ENCODE results near the gene SLC50A1. TPM values are rescaled to one million over a fixed set of nuclear protein-coding genes. Genes with fewer than 3 reads are reported as not detected.

SLC50A1 gene
- total RNA-seq: 10 to 100 TPM; 33.3 to 59.4 (median 43.7) TPM

- peak in 1 of 2 donors; percentile 63 for TF ChIP-seq POLR2A (IDR thresholded peaks at IDR 0.05)
- TF ChIP-seq, protein P1, sequence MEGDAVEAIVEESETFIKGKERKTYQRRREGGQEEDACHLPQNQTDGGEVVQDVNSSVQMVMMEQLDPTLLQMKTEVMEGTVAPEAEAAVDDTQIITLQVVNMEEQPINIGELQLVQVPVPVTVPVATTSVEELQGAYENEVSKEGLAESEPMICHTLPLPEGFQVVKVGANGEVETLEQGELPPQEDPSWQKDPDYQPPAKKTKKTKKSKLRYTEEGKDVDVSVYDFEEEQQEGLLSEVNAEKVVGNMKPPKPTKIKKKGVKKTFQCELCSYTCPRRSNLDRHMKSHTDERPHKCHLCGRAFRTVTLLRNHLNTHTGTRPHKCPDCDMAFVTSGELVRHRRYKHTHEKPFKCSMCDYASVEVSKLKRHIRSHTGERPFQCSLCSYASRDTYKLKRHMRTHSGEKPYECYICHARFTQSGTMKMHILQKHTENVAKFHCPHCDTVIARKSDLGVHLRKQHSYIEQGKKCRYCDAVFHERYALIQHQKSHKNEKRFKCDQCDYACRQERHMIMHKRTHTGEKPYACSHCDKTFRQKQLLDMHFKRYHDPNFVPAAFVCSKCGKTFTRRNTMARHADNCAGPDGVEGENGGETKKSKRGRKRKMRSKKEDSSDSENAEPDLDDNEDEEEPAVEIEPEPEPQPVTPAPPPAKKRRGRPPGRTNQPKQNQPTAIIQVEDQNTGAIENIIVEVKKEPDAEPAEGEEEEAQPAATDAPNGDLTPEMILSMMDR (IDR thresholded peaks at IDR 0.05): no peak
- DNase-seq (ENCODE audit: low spot score in 2 of 2): peak; percentile 91 to 99
- intact Hi-C loops (cut with DNase I; ENCODE audit: low total_unique reads): no loop called here
- H3K4me3 ChIP-seq (ENCODE audit: low read depth, poor library complexity, severe bottlenecking): peak within 1 kb of the TSS; percentile 60
- 1 to 2% methylated on average over 45 to 51 of the region's 52 CpGs for WGBS, 2 donors
Measured at GRCh38 chr1:155135415-155136028, at the start of gene SLC50A1. Gene SLC50A1 (plus strand): TSS chr1:155135852. CDS start chr1:155135912, 60 bp downstream.

GRCh38 chr1:155086128-155086741, 49.4 kb upstream of the SLC50A1 start:
- TF ChIP-seq, protein P1 (IDR thresholded peaks at IDR 0.05): peak in 1 of 3 donors; percentile 93
- TF ChIP-seq POLR2A (IDR thresholded peaks at IDR 0.05): no peak
- intact Hi-C loops (cut with DNase I; ENCODE audit: low total_unique reads): no loop called here
- peak; percentile 62 to 96 for DNase-seq (ENCODE audit: low spot score in 2 of 2)
- no peak overlapping the region for H3K4me3 ChIP-seq (ENCODE audit: low read depth, poor library complexity, severe bottlenecking)
- WGBS, 2 donors: 23 to 24% methylated on average over 9 to 17 of the region's 24 CpGs

DNA sequence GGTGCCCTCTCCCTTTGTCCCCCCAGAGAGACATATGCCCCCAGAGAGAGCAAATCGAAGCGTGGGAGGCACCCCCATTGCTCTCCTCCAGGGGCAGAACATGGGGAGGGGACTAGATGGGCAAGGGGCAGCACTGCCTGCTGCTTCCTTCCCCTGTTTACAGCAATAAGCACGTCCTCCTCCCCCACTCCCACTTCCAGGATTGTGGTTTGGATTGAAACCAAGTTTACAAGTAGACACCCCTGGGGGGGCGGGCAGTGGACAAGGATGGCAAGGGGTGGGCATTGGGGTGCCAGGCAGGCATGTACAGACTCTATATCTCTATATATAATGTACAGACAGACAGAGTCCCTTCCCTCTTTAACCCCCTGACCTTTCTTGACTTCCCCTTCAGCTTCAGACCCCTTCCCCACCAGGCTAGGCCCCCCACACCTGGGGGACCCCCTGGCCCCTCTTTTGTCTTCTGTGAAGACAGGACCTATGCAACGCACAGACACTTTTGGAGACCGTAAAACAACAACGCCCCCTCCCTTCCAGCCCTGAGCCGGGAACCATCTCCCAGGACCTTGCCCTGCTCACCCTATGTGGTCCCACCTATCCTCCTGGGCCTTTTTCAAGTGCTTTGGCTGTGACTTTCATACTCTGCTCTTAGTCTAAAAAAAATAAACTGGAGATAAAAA, 48.7 kb upstream of the SLC50A1 start:
- H3K4me3 ChIP-seq (ENCODE audit: low read depth, poor library complexity, severe bottlenecking): no peak overlapping the region
- TF ChIP-seq, protein P1 (IDR thresholded peaks at IDR 0.05): no peak
- no peak for TF ChIP-seq POLR2A (IDR thresholded peaks at IDR 0.05)
- no peak for DNase-seq (ENCODE audit: low spot score in 2 of 2)
- whole genome bisulfite sequencing, 2 donors: 69 to 70% methylated on average over 8 of the region's 8 CpGs
- intact Hi-C loops (cut with DNase I; ENCODE audit: low total_unique reads): no loop called here

- no peak overlapping the region for H3K4me3 ChIP-seq (ENCODE audit: low read depth, poor library complexity, severe bottlenecking)
- TF ChIP-seq, protein P1 (IDR thresholded peaks at IDR 0.05): peak in 1 of 3 donors; percentile 78
- no peak for TF ChIP-seq POLR2A (IDR thresholded peaks at IDR 0.05)
- DNase-seq (ENCODE audit: low spot score in 2 of 2): peak; percentile 66 to 95
- WGBS, 2 donors: 16 to 22% methylated on average over 27 to 29 of the region's 29 CpGs
- intact Hi-C loops (cut with DNase I; ENCODE audit: low total_unique reads): loop anchor here (2.0 kb wide), 1 partner anchor 77 kb away; no protein-coding TSS in a partner anchor
Measured at GRCh38 chr1:155091071-155092051, 44.3 kb upstream of the SLC50A1 start.

DNA sequence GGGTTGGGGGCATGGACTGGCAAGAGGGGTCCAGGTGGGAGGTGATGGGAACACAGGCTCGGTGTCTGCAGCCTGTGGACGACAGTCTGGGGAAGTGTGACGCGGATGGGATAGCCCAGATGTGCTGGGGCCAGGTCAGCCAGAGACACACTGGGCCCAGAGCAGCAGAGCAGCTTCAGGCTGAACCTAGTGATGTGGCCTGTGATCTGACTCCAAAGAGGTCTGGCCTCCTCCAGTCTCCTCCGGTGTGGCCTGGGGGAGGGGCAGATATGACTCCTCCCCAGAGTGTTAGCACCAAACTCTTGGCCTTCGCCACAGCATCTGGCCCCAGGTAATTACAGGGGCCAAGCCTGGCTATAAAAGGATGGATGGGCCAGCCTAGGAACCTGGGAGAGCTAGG, 43.5 kb upstream of the SLC50A1 start:
- DNase-seq (ENCODE audit: low spot score in 2 of 2): no peak
- intact Hi-C loops (cut with DNase I; ENCODE audit: low total_unique reads): no loop called here
- no peak overlapping the region for H3K4me3 ChIP-seq (ENCODE audit: low read depth, poor library complexity, severe bottlenecking)
- TF ChIP-seq, protein P1 (IDR thresholded peaks at IDR 0.05): no peak
- no peak for TF ChIP-seq POLR2A (IDR thresholded peaks at IDR 0.05)
- 76 to 90% methylated on average over 5 to 6 of the region's 6 CpGs for WGBS, 2 donors
